OCI-LY7 (cell line): Measurements from ENCODE around the gene RAB13. TPM values are rescaled to one million over a fixed set of nuclear protein-coding genes. Genes with fewer than 3 reads are reported as not detected.

Experiments
- BruUV-seq: library from RNA; stranded (reverse); fragments of 400-500 nt; replicated peaks from 2 replicates; lab custom pipeline; 2021; lab: Mats Ljungman, UMichigan
- CTCF ChIA-PET: fragments of 300-600 bp; sonication (Branson Sonifier 250); formaldehyde crosslinking; loops from one replicate; lab custom pipeline; 2022; ENCODE audit warnings: antibody characterized with exemption; ENCODE audit not compliant: unreplicated experiment; lab: Charles Lee
- POLR2A ChIA-PET: fragments of 300-600 bp; sonication (Branson Sonifier 250); formaldehyde crosslinking; loops from one replicate; lab custom pipeline; 2022; ENCODE audit warnings: antibody characterized with exemption; lab: Charles Lee
- DNase-seq: peaks from one replicate; pipeline ENCODE4 v3.0.0-alpha.2; 2015; ENCODE audit warnings: low spot score
- H2AFZ ChIP-seq: fragments of 200-600 bp; sonication (generic), shearing (Covaris generic); 2 replicates; pipeline ENCODE4 v1.6.1; 2014; ENCODE audit warnings: mild to moderate bottlenecking, antibody characterized with exemption, low read length, moderate library complexity
- H3K27ac ChIP-seq: fragments of 200-600 bp; sonication (generic); 2 replicates; pipeline ENCODE4 v1.5.1; 2014; ENCODE audit warnings: mixed run types, low read depth, mild to moderate bottlenecking, moderate library complexity, low read length, inconsistent platforms; ENCODE audit not compliant: poor library complexity, severe bottlenecking
- H3K36me3 ChIP-seq: fragments of 200-600 bp; sonication (generic); 2 replicates; pipeline ENCODE4 v1.6.1; 2014; ENCODE audit warnings: mild to moderate bottlenecking, antibody characterized with exemption, low read length, moderate library complexity, mixed read lengths; ENCODE audit not compliant: insufficient read depth
- H3K4me1 ChIP-seq: fragments of 200-600 bp; sonication (generic); 2 replicates; pipeline ENCODE4 v1.5.1; 2014; ENCODE audit warnings: mild to moderate bottlenecking, low read length; ENCODE audit not compliant: insufficient read depth, poor library complexity, severe bottlenecking
- H3K4me2 ChIP-seq: fragments of 200-600 bp; sonication (generic); 2 replicates; pipeline ENCODE4 v1.6.1; 2014; ENCODE audit warnings: mild to moderate bottlenecking, low read length
- H3K4me3 ChIP-seq: fragments of 200-600 bp; sonication (generic); 2 replicates; pipeline ENCODE4 v1.5.1; 2014; ENCODE audit warnings: mild to moderate bottlenecking, low read depth, low read length; ENCODE audit not compliant: poor library complexity, severe bottlenecking
- H3K79me2 ChIP-seq: fragments of 200-600 bp; sonication (generic); 2 replicates; pipeline ENCODE4 v1.6.1; 2016; ENCODE audit warnings: low read depth, mild to moderate bottlenecking, low read length, moderate library complexity, mixed read lengths; ENCODE audit not compliant: insufficient read depth
- H3K9me2 ChIP-seq: fragments of 200-600 bp; sonication (generic); 2 replicates; pipeline ENCODE4 v1.6.1; 2016; ENCODE audit warnings: mild to moderate bottlenecking, low read length, mixed read lengths; ENCODE audit not compliant: insufficient read depth
- H3K9me3 ChIP-seq: fragments of 200-600 bp; sonication (generic); 2 replicates; pipeline ENCODE4 v1.6.1; 2014; ENCODE audit warnings: mild to moderate bottlenecking, mixed run types, low read length, mixed read lengths
- H4K20me1 ChIP-seq: fragments of 200-600 bp; sonication (generic); 2 replicates; pipeline ENCODE4 v1.6.1; 2014; ENCODE audit warnings: mild to moderate bottlenecking, antibody characterized with exemption, low read length, moderate library complexity, mixed read lengths; ENCODE audit not compliant: insufficient read depth
- EZH2phosphoT487 ChIP-seq: fragments of 200-600 bp; sonication (generic); IDR thresholded peaks from 2 replicates; pipeline ENCODE4 v1.6.1; 2018; ENCODE audit warnings: low read depth, borderline replicate concordance, mild to moderate bottlenecking, mixed run types, antibody characterized with exemption, low read length, moderate library complexity, mixed read lengths
- intact Hi-C: fragments of 100-400 bp; cut with micrococcal nuclease; formaldehyde crosslinking; loops from one replicate; pipeline ENCODE4 v1.10.0; 2022; ENCODE audit not compliant: unreplicated experiment
- total RNA-seq, 2 experiments: library from RNA; depleted of rRNA in 1 of 2; stranded (reverse); fragments of >200 nt in 1 of 2; shearing (Covaris generic) in 1 of 2; gene quantifications; 2 replicates each; pipeline ENCODE4 v1.2.3, GENCODE V29; 2014 to 2022
- TF ChIP-seq, protein P1 (sequence below): fragments of 200-600 bp; sonication (generic); conservative IDR thresholded peaks from 2 replicates; pipeline ENCODE4 v1.5.1; 2014; ENCODE audit warnings: mild to moderate bottlenecking, antibody characterized with exemption, low read length, moderate library complexity, mixed read lengths

The RAB13 gene
- total RNA-seq, 2 experiments from 2014 or later, result 0.16 to 1.3 TPM

DNA sequence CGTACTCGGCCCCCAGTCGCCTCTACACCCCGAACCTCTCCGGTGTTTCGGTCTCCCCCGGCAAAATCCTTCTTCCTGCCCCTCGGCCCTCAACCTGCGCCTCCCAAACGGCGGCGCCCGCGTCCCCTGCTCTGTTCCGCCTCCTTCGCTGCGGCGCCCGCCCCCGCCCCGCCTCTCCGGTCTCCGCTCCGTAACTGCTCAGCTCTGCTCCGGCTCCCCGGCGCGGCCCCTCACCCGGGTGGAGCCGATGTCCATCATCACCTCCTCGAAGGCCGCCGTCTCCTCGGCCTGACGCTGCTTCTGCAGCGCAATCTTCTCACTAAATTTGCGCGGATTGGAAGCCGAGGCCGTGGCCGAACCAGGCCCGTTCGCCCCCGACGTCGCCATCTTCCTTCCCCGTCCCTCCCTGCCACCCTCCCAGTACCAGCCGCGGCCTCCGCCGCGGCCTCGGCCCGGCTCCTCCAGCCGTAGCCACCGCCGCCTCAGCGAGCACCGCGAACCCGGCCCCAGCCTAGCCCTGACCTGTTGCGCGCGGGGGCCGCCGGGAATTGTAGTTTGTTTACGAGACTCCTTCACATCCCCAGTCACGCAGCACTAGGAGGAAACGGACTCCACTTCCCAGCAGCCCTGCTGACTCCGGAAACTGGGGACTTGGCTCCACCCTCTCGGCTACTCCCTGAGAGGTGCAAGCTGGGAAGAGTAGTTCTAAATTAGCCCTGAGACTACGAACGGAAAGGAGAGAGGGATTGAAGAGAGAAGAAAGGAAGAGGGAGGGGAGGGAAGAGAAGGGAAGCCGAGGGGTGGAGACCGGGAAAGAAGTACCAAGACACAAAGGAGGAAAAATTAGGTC is 27.8 kb downstream of the RAB13 start, which contains the start of gene CRTC2:
CRTC2 (minus strand) TSS at position 502 of the 850 bp plus-strand sequence; CDS start at position 387, 115 bp downstream.
- H3K9me3 ChIP-seq, result no peaks in the 10 kb centered on the region
- peaks cover 32% of the 10 kb centered on the region for H3K36me3 ChIP-seq
- ChIA-PET POLR2A (interaction anchor here (0.8 to 2.5 kb wide), 2 partner anchors 8 to 9 kb away, joined by 3 to 16 read pairs; partner anchors contain the start of gene CREB3L4), CTCF (no interaction called here)
- H3K27ac ChIP-seq, result peak within 1 kb of the TSS; percentile 74
- intact Hi-C loops, result loop anchor here (1.0 kb wide), 1 partner anchor 12 kb away; the partner anchor contains the start of gene DENND4B
- peak; percentile 98 for DNase-seq
- peaks cover 18% of the 10 kb centered on the region for H4K20me1 ChIP-seq
- peak within 1 kb of the TSS; percentile 97 for H3K4me2 ChIP-seq
- H2AFZ ChIP-seq, result peak within 1 kb of the TSS; percentile 16; the same call in 1 of the 2 replicates
- peaks cover 53% of the 10 kb centered on the region for H3K79me2 ChIP-seq
- BruUV-seq, result no TSS peak
- no peaks in the 10 kb centered on the region for H3K9me2 ChIP-seq
- no peak for TF ChIP-seq EZH2phosphoT487
- TF ChIP-seq, protein P1, sequence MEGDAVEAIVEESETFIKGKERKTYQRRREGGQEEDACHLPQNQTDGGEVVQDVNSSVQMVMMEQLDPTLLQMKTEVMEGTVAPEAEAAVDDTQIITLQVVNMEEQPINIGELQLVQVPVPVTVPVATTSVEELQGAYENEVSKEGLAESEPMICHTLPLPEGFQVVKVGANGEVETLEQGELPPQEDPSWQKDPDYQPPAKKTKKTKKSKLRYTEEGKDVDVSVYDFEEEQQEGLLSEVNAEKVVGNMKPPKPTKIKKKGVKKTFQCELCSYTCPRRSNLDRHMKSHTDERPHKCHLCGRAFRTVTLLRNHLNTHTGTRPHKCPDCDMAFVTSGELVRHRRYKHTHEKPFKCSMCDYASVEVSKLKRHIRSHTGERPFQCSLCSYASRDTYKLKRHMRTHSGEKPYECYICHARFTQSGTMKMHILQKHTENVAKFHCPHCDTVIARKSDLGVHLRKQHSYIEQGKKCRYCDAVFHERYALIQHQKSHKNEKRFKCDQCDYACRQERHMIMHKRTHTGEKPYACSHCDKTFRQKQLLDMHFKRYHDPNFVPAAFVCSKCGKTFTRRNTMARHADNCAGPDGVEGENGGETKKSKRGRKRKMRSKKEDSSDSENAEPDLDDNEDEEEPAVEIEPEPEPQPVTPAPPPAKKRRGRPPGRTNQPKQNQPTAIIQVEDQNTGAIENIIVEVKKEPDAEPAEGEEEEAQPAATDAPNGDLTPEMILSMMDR, result peak; percentile 37; the same call in 1 of the 2 replicates
- H3K4me3 ChIP-seq, result peak within 1 kb of the TSS; percentile 87
- peaks cover 43% of the 10 kb centered on the region for H3K4me1 ChIP-seq

DNA sequence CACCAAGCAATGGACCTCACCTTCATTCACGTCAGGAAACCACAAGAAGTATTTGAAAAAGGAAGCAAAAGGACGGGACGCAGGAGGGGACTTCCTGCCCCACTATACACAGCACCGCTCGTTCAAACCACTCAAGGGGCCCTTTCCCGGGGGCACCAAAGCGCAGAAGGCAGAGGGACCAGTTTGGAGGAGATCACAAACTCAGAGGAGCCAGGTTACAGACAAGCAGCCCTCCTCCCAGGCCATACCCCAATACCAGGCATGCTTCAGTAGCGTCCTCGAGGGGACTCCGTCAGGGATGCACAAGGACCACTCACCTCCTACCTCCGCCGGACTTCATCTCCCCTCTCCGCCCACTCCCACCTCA is 28.4 kb downstream of the RAB13 start:
- no peaks in the 10 kb centered on the region for H3K9me2 ChIP-seq
- POLR2A ChIA-PET, result interaction anchor here (2.5 kb wide), 1 partner anchor 9 kb away, joined by 16 read pairs; the partner anchor contains the start of gene CREB3L4
- H3K4me2 ChIP-seq, result peak overlapping the region; percentile 97
- H3K36me3 ChIP-seq, result peaks cover 35% of the 10 kb centered on the region
- CTCF ChIA-PET, result no interaction called here
- TF ChIP-seq, protein P1, result no peak
- TF ChIP-seq EZH2phosphoT487, result no peak
- intact Hi-C loops, result loop anchor here (1.0 kb wide), 1 partner anchor 11 kb away; the partner anchor contains the start of gene DENND4B
- H2AFZ ChIP-seq, result peak overlapping the region; percentile 16; the same call in 1 of the 2 replicates
- DNase-seq, result peak; percentile 62
- peaks cover 18% of the 10 kb centered on the region for H4K20me1 ChIP-seq
- peaks cover 48% of the 10 kb centered on the region for H3K79me2 ChIP-seq
- no TSS peak for BruUV-seq
- peak overlapping the region; percentile 87 for H3K4me3 ChIP-seq
- no peaks in the 10 kb centered on the region for H3K9me3 ChIP-seq
- H3K4me1 ChIP-seq, result peaks cover 43% of the 10 kb centered on the region
- H3K27ac ChIP-seq, result peak overlapping the region; percentile 74
